BLaER1 treated with 17β-estradiol and CSF1 and Interleukin-3, amounts not matched to agents 10 nM and 100 nM (cell line): ENCODE data around the gene MESP2.

Source experiments
- H3K27ac ChIP-seq, 11 experiments: shearing (Covaris generic); formaldehyde crosslinking; 2 replicates each; pipeline ENCODE4 v1.8.1; 2022
- H3K27me3 ChIP-seq, 11 experiments: shearing (Covaris generic); formaldehyde crosslinking; 2 replicates each; pipeline ENCODE4 v1.8.1; 2022
- H3K36me3 ChIP-seq, 11 experiments: shearing (Covaris generic); formaldehyde crosslinking; 2 replicates each; pipeline ENCODE4 v1.8.1; 2022
- H3K4me1 ChIP-seq, 10 experiments: shearing (Covaris generic); formaldehyde crosslinking; 2 replicates each; pipeline ENCODE4 v1.8.1; 2022
- H3K4me2 ChIP-seq, 11 experiments: shearing (Covaris generic); formaldehyde crosslinking; 2 replicates each; pipeline ENCODE4 v1.8.1; 2022
- H3K4me3 ChIP-seq, 10 experiments: shearing (Covaris generic); formaldehyde crosslinking; 2 replicates each; pipeline ENCODE4 v1.8.1; 2022
- H3K9ac ChIP-seq, 11 experiments: shearing (Covaris generic); formaldehyde crosslinking; 2 replicates each; pipeline ENCODE4 v1.8.1; 2022
- H3K9me3 ChIP-seq, 11 experiments: shearing (Covaris generic); formaldehyde crosslinking; replicated peaks in 1 of 11; 2 replicates each; pipeline ENCODE4 v1.8.1; 2022
- H4K20me1 ChIP-seq, 11 experiments: shearing (Covaris generic); formaldehyde crosslinking; 2 replicates each; pipeline ENCODE4 v1.8.1; 2022
- Cebpa-rat ChIP-seq, 11 experiments: shearing (Covaris generic); IDR thresholded peaks; 2 replicates each; pipeline ENCODE4 v1.8.1; 2022

The MESP2 gene

GRCh38 chr15:89759835-89760234, 16.3 kb upstream of the MESP2 start:
- H3K4me1 ChIP-seq = peaks cover 6 to 24% (median 14%) of the 10 kb centered on the region in 10 experiments; a peak in 17 of 20 replicates
- peak overlapping the region in 3 of 11 experiments; percentile 27 to 50 (median 41); a peak in 6 of 22 replicates for H3K4me2 ChIP-seq
- H3K27me3 ChIP-seq = no peaks in the 10 kb centered on the region
- H3K4me3 ChIP-seq = no peak overlapping the region
- no peak overlapping the region for H3K9ac ChIP-seq
- TF ChIP-seq Cebpa-rat (IDR thresholded peaks at IDR 0.05) = no peak
- no peak overlapping the region for H3K27ac ChIP-seq
- H4K20me1 ChIP-seq = no peaks in the 10 kb centered on the region; a peak in 1 of 22 replicates
- no peaks in the 10 kb centered on the region for H3K36me3 ChIP-seq
- no peaks in the 10 kb centered on the region for H3K9me3 ChIP-seq

GRCh38 chr15:89760303-89761008, 15.7 kb upstream of the MESP2 start:
- Histone ChIP-seq H4K20me1 (no peaks in the 10 kb centered on the region; a peak in 1 of 22 replicates), H3K9ac (no peak overlapping the region), H3K27ac (no peak overlapping the region), H3K4me3 (no peak overlapping the region), H3K27me3 (no peaks in the 10 kb centered on the region), H3K4me2 (peak overlapping the region in 5 of 11 experiments; percentile 18 to 50 (median 40); a peak in 8 of 22 replicates), H3K4me1 (peaks cover 6 to 24% (median 14%) of the 10 kb centered on the region in 10 experiments; a peak in 17 of 20 replicates), H3K9me3 (no peaks in the 10 kb centered on the region), H3K36me3 (no peaks in the 10 kb centered on the region)
- TF ChIP-seq Cebpa-rat (IDR thresholded peaks at IDR 0.05) = no peak

GRCh38 chr15:89761009-89761831, 14.9 kb upstream of the MESP2 start:
- H3K9me3 ChIP-seq = no peaks in the 10 kb centered on the region
- H3K4me1 ChIP-seq = peaks cover 1 to 24% (median 9%) of the 10 kb centered on the region in 10 experiments; a peak in 17 of 20 replicates
- H3K4me3 ChIP-seq = no peak overlapping the region
- no peaks in the 10 kb centered on the region for H3K27me3 ChIP-seq
- no peak for TF ChIP-seq Cebpa-rat (IDR thresholded peaks at IDR 0.05)
- no peak overlapping the region for H3K27ac ChIP-seq
- no peaks in the 10 kb centered on the region; a peak in 1 of 22 replicates for H4K20me1 ChIP-seq
- H3K36me3 ChIP-seq = no peaks in the 10 kb centered on the region
- peak overlapping the region in 9 of 11 experiments; percentile 4 to 45 (median 19); a peak in 11 of 22 replicates for H3K4me2 ChIP-seq
- peak overlapping the region in 1 of 11 experiments; percentile 18; a peak in 1 of 22 replicates for H3K9ac ChIP-seq

GRCh38 chr15:89761929-89762328, 14.2 kb upstream of the MESP2 start:
- no peak overlapping the region for H3K4me3 ChIP-seq
- peaks cover 0 to 24% (median 7%) of the 10 kb centered on the region in 10 experiments; a peak in 14 of 20 replicates for H3K4me1 ChIP-seq
- H3K27ac ChIP-seq = no peak overlapping the region
- H3K4me2 ChIP-seq = no peak overlapping the region
- no peak for TF ChIP-seq Cebpa-rat (IDR thresholded peaks at IDR 0.05)
- no peak overlapping the region for H3K9ac ChIP-seq
- H4K20me1 ChIP-seq = no peaks in the 10 kb centered on the region; a peak in 1 of 22 replicates
- H3K9me3 ChIP-seq = no peaks in the 10 kb centered on the region
- H3K27me3 ChIP-seq = no peaks in the 10 kb centered on the region
- H3K36me3 ChIP-seq = no peaks in the 10 kb centered on the region

- Histone ChIP-seq H3K4me1 (peaks cover 0 to 15% (median 6%) of the 10 kb centered on the region in 10 experiments; a peak in 12 of 20 replicates), H3K27me3 (no peaks in the 10 kb centered on the region), H3K4me2 (no peak overlapping the region), H3K4me3 (no peak overlapping the region), H3K27ac (no peak overlapping the region), H3K9ac (no peak overlapping the region), H4K20me1 (0 out of 22 replicates have a peak, but pooled peaks cover 0 to 8% (median 0%) of the 10 kb centered on the region in 11 experiments), H3K36me3 (no peaks in the 10 kb centered on the region), H3K9me3 (no peaks in the 10 kb centered on the region)
- TF ChIP-seq Cebpa-rat (IDR thresholded peaks at IDR 0.05) = no peak
These were observed 10.4 kb upstream of the MESP2 start for GRCh38 chr15:89765694-89766093.

- Histone ChIP-seq H3K27ac (no peak overlapping the region), H3K4me2 (no peak overlapping the region), H3K9me3 (no peaks in the 10 kb centered on the region), H3K9ac (no peak overlapping the region), H4K20me1 (0 out of 22 replicates have a peak, but pooled peaks cover 0 to 8% (median 0%) of the 10 kb centered on the region in 11 experiments), H3K4me1 (peaks cover 0 to 8% (median 0%) of the 10 kb centered on the region in 10 experiments; a peak in 2 of 20 replicates), H3K27me3 (no peaks in the 10 kb centered on the region), H3K36me3 (no peaks in the 10 kb centered on the region), H3K4me3 (no peak overlapping the region)
- no peak for TF ChIP-seq Cebpa-rat (IDR thresholded peaks at IDR 0.05)
These were observed 9.5 kb upstream of the MESP2 start for GRCh38 chr15:89766357-89767311.

- Histone ChIP-seq H3K27ac (no peak overlapping the region), H3K4me1 (peaks cover 0 to 8% (median 0%) of the 10 kb centered on the region in 10 experiments; a peak in 2 of 20 replicates), H3K36me3 (no peaks in the 10 kb centered on the region), H4K20me1 (0 out of 22 replicates have a peak, but pooled peaks cover 0 to 8% (median 0%) of the 10 kb centered on the region in 11 experiments), H3K9me3 (no peaks in the 10 kb centered on the region), H3K4me3 (no peak overlapping the region), H3K9ac (no peak overlapping the region), H3K27me3 (no peaks in the 10 kb centered on the region), H3K4me2 (no peak overlapping the region)
- no peak for TF ChIP-seq Cebpa-rat (IDR thresholded peaks at IDR 0.05)
These were observed 8.7 kb upstream of the MESP2 start for GRCh38 chr15:89767411-89767915.

- TF ChIP-seq Cebpa-rat (IDR thresholded peaks at IDR 0.05) = no peak
- Histone ChIP-seq H3K4me2 (no peak overlapping the region), H4K20me1 (0 out of 22 replicates have a peak, but pooled peaks cover 0 to 8% (median 0%) of the 10 kb centered on the region in 11 experiments), H3K27me3 (no peaks in the 10 kb centered on the region), H3K9me3 (no peaks in the 10 kb centered on the region), H3K36me3 (no peaks in the 10 kb centered on the region), H3K27ac (no peak overlapping the region), H3K4me3 (no peak overlapping the region), H3K9ac (no peak overlapping the region), H3K4me1 (peaks cover 0 to 8% (median 0%) of the 10 kb centered on the region in 10 experiments; a peak in 2 of 20 replicates)
These were observed 8.0 kb upstream of the MESP2 start for GRCh38 chr15:89768071-89768500.
